Neuronal stem cell (in vitro differentiated cells): ENCODE data around the gene FOXL3.

ENCODE experiments used
- DNase-seq: peaks from one replicate; pipeline ENCODE4 v3.0.0-alpha.2; 2013; ENCODE audit warnings: low spot score
- H2AFZ ChIP-seq: one replicate; pipeline ENCODE4 v1.6.1; 2013; ENCODE audit warnings: mild to moderate bottlenecking, low read length, inconsistent platforms
- H2AK5ac ChIP-seq: 2 replicates; pipeline ENCODE4 v1.6.1; 2013; ENCODE audit warnings: low read depth, mild to moderate bottlenecking, inconsistent platforms, low read length, moderate library complexity, mixed read lengths
- H2BK120ac ChIP-seq: 2 replicates; pipeline ENCODE4 v1.6.1; 2013; ENCODE audit warnings: low read depth, mild to moderate bottlenecking, inconsistent platforms, low read length, moderate library complexity, mixed read lengths
- H2BK12ac ChIP-seq: one replicate; pipeline ENCODE4 v1.6.1; 2013; ENCODE audit warnings: low read length, inconsistent platforms
- H2BK15ac ChIP-seq: 2 replicates; pipeline ENCODE4 v1.6.1; 2013; ENCODE audit warnings: mild to moderate bottlenecking, low read length, inconsistent platforms, mixed read lengths
- H2BK5ac ChIP-seq: one replicate; pipeline ENCODE4 v1.6.1; 2013; ENCODE audit warnings: inconsistent platforms, mild to moderate bottlenecking, low read length, moderate library complexity
- H3K14ac ChIP-seq: one replicate; pipeline ENCODE4 v1.6.1; 2013; ENCODE audit warnings: low read length, inconsistent platforms
- H3K18ac ChIP-seq: 2 replicates; pipeline ENCODE4 v1.6.1; 2013; ENCODE audit warnings: low read length, inconsistent platforms
- H3K23ac ChIP-seq: 2 replicates; pipeline ENCODE4 v1.6.1; 2013; ENCODE audit warnings: low read depth, mild to moderate bottlenecking, mixed read lengths, low read length, inconsistent platforms; ENCODE audit not compliant: poor library complexity
- H3K27ac ChIP-seq: replicated peaks from 3 replicates; pipeline ENCODE4 v1.5.1; 2013; ENCODE audit warnings: low read length, inconsistent platforms
- H3K27me3 ChIP-seq, 3 experiments: 2 replicates each; pipeline ENCODE4 v1.6.1; 2013; ENCODE audit warnings: low read length in 3 of 3, mild to moderate bottlenecking in 2 of 3, inconsistent platforms in 1 of 3, low read depth in 1 of 3, mixed read lengths in 1 of 3, moderate library complexity in 1 of 3; ENCODE audit not compliant: control insufficient read depth in 3 of 3, insufficient read depth in 3 of 3
- H3K36me3 ChIP-seq, 2 donors: replicated peaks in 1 of 2; 2 replicates each; pipeline ENCODE4 v1.6.1; 2013; ENCODE audit warnings: low read length in 2 of 2; ENCODE audit not compliant: control insufficient read depth in 2 of 2, insufficient read depth in 2 of 2
- H3K4ac ChIP-seq: 2 replicates; pipeline ENCODE4 v1.6.1; 2013; ENCODE audit warnings: inconsistent platforms, mild to moderate bottlenecking, low read length, moderate library complexity
- H3K4me1 ChIP-seq, 2 donors: 1 replicate in 1 of 2; 2 replicates in 1 of 2; pipeline ENCODE4 v1.6.1; 2013; ENCODE audit warnings: low read length in 2 of 2, low read depth in 1 of 2; ENCODE audit not compliant: control insufficient read depth in 2 of 2, insufficient read depth in 1 of 2
- H3K4me2 ChIP-seq: one replicate; pipeline ENCODE4 v1.6.1; 2013; ENCODE audit warnings: mild to moderate bottlenecking, low read length, inconsistent platforms; ENCODE audit not compliant: insufficient read depth, poor library complexity, severe bottlenecking
- H3K4me3 ChIP-seq, 2 donors: 2 replicates each; pipeline ENCODE4 v1.5.1; 2013; ENCODE audit warnings: low read length in 2 of 2, mild to moderate bottlenecking in 2 of 2, inconsistent platforms in 1 of 2, moderate library complexity in 1 of 2
- H3K79me1 ChIP-seq: one replicate; pipeline ENCODE4 v1.6.1; 2013; ENCODE audit warnings: low read depth, mild to moderate bottlenecking, inconsistent platforms, low read length, moderate library complexity
- H3K9ac ChIP-seq: one replicate; pipeline ENCODE4 v1.6.1; 2013; ENCODE audit warnings: mild to moderate bottlenecking, low read depth, low read length, inconsistent platforms; ENCODE audit not compliant: poor library complexity
- H3K9me3 ChIP-seq, 2 donors: replicated peaks in 1 of 2; 2 replicates each; pipeline versions ENCODE3 to v1.6.1; 2013; ENCODE audit warnings: low read length in 2 of 2, mild to moderate bottlenecking in 2 of 2, inconsistent platforms in 1 of 2, low read depth in 1 of 2, mixed read lengths in 1 of 2, moderate library complexity in 1 of 2; ENCODE audit not compliant: control insufficient read depth in 2 of 2, insufficient read depth in 1 of 2
- H4K8ac ChIP-seq: one replicate; pipeline ENCODE4 v1.6.1; 2013; ENCODE audit warnings: low read depth, mild to moderate bottlenecking, inconsistent platforms, low read length, moderate library complexity
- H4K91ac ChIP-seq: one replicate; pipeline ENCODE4 v1.6.1; 2013; ENCODE audit warnings: low read length, low read depth, mild to moderate bottlenecking, inconsistent platforms; ENCODE audit not compliant: poor library complexity
- WGBS, 2 donors: extraction: QIAGEN DNeasy Blood & Tissue Kit; methylation state at CpG; one replicate each; pipeline ENCODE4 v1.1.7; 2013; ENCODE audit warnings: missing lambda C conversion rate in 2 of 2, mixed read lengths in 1 of 2; ENCODE audit not compliant: insufficient read length in 2 of 2, insufficient replicate concordance in 1 of 2; ENCODE audit errors: extremely low coverage in 2 of 2; 5-methylcytosine and 5-hydroxymethylcytosine counted together

The FOXL3 gene

GRCh38 chr7:338295-339061 lies 48.5 kb downstream of the FOXL3 start:
- Histone ChIP-seq H2BK120ac (no peak overlapping the region), H2BK15ac (peak overlapping the region; percentile 85), H3K36me3 (peaks cover 0 to 5% of the 10 kb centered on the region in 2 donors), H3K27me3 (peaks cover 0 to 25% (median 6%) of the 10 kb centered on the region in 3 experiments), H2BK5ac (peak overlapping the region; percentile 24), H2AK5ac (peak overlapping the region; percentile 96), H3K4me1 (peaks cover 4 to 12% of the 10 kb centered on the region in 2 donors), H2BK12ac (peak overlapping the region; percentile 84), H3K18ac (peak overlapping the region; percentile 85), H3K9me3 (peaks cover 0 to 9% of the 10 kb centered on the region in 2 donors), H3K27ac (no peak overlapping the region), H3K23ac (peak overlapping the region; percentile 85), H2AFZ (no peak overlapping the region), H3K9ac (no peak overlapping the region), H3K14ac (peak overlapping the region; percentile 71), H3K4ac (peak overlapping the region; percentile 76), H4K8ac (no peak overlapping the region), H3K4me2 (no peak overlapping the region), H3K79me1 (peaks cover 6% of the 10 kb centered on the region), H3K4me3 (no peak overlapping the region), H4K91ac (no peak overlapping the region)
- no CpG with 5 or more reads among the region's 31 CpGs for WGBS, 2 donors
- DNase-seq = no peak

DNA sequence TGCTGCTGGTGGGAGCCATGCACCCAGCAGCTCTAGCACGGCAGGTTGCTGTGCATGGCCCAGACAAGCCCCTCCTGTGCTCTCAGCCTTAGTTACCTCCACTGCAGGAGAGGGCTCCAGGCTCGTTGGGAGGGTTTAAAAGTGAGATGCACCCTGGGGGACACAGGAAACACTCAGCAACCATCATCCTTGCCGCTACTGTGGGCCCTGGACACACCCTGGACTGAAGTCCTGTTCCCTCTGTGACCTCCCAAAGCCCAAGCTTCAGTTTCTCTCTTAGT lies 49.0 kb downstream of the FOXL3 start:
- peak overlapping the region; percentile 71 for H3K14ac ChIP-seq
- H3K36me3 ChIP-seq = peaks cover 0 to 5% of the 10 kb centered on the region in 2 donors
- H3K27ac ChIP-seq = no peak overlapping the region
- no peak for DNase-seq
- H3K27me3 ChIP-seq = peaks cover 0 to 25% (median 6%) of the 10 kb centered on the region in 3 experiments
- H3K18ac ChIP-seq = no peak overlapping the region
- peak overlapping the region; percentile 43 for H3K23ac ChIP-seq
- H3K79me1 ChIP-seq = peaks cover 6% of the 10 kb centered on the region
- H3K4me2 ChIP-seq = no peak overlapping the region
- H2AFZ ChIP-seq = no peak overlapping the region
- H3K4me3 ChIP-seq = no peak overlapping the region
- no peak overlapping the region for H2BK12ac ChIP-seq
- no peak overlapping the region for H3K4ac ChIP-seq
- peak overlapping the region; percentile 24 for H2BK5ac ChIP-seq
- H3K9ac ChIP-seq = no peak overlapping the region
- H2BK15ac ChIP-seq = no peak overlapping the region
- peaks cover 0 to 9% of the 10 kb centered on the region in 2 donors for H3K9me3 ChIP-seq
- H3K4me1 ChIP-seq = peaks cover 4 to 10% of the 10 kb centered on the region in 2 donors
- WGBS, 2 donors = no CpG with 5 or more reads among the region's 3 CpGs
- no peak overlapping the region for H4K8ac ChIP-seq
- H2AK5ac ChIP-seq = peak overlapping the region; percentile 96
- no peak overlapping the region for H2BK120ac ChIP-seq
- H4K91ac ChIP-seq = no peak overlapping the region

- no peak overlapping the region for H2AFZ ChIP-seq
- H3K79me1 ChIP-seq = no peaks in the 10 kb centered on the region
- WGBS, 2 donors = no CpG with 5 or more reads among the region's 7 CpGs
- H2BK12ac ChIP-seq = peak overlapping the region; percentile 49
- H3K27ac ChIP-seq = no peak overlapping the region
- H3K18ac ChIP-seq = no peak overlapping the region
- H2BK120ac ChIP-seq = no peak overlapping the region
- H3K27me3 ChIP-seq = peaks cover 0 to 25% (median 0%) of the 10 kb centered on the region in 3 experiments
- DNase-seq = no peak
- peak overlapping the region; percentile 86 for H2AK5ac ChIP-seq
- H3K23ac ChIP-seq = no peak overlapping the region
- no peak overlapping the region for H4K8ac ChIP-seq
- no peak overlapping the region for H3K9ac ChIP-seq
- no peak overlapping the region for H2BK5ac ChIP-seq
- peaks cover 0 to 3% of the 10 kb centered on the region in 2 donors for H3K9me3 ChIP-seq
- H3K4ac ChIP-seq = no peak overlapping the region
- peaks cover 4 to 6% of the 10 kb centered on the region in 2 donors for H3K4me1 ChIP-seq
- H4K91ac ChIP-seq = no peak overlapping the region
- H3K14ac ChIP-seq = no peak overlapping the region
- H3K36me3 ChIP-seq = peaks cover 0 to under 1% of the 10 kb centered on the region in 2 donors
- H3K4me3 ChIP-seq = no peak overlapping the region
- H3K4me2 ChIP-seq = no peak overlapping the region
- no peak overlapping the region for H2BK15ac ChIP-seq
Measured at GRCh38 chr7:339696-340095, 49.7 kb downstream of the FOXL3 start.

DNA sequence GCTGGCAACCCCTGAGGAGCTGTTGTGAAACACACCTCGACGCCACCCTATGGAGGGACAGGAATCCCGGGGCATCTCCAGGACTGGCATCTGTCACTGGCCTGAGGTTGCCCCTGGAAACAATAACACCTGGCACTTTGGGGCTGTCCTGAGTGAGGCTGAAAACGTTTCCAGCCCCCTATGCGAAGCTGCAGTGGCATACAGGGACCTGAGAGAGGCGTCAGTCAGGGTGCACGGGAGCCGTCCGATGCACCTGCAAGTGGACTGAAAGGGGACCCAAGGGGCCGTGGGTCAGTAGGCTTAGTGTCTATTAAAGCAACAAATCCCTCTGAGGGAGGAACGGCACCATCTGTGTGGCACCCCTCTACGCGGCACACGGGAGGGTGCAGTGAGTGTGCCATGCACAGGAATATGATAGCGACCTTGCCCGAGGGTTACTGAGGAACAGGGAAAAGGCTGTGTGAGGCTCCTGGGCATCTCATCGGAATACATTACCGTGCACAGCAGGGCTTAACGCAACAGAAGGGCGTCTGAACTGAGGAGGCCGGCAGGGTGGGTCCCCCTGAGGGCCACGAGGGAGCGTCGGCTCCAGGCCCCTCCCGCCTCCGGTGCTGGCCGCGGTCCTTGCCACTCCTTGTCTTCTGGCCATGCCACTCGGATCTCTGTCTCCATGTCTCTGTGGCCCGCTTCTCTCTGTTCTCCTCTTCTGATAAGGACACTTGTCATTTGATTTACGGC lies 50.4 kb downstream of the FOXL3 start:
- peak overlapping the region; percentile 41 for H3K18ac ChIP-seq
- H4K8ac ChIP-seq = no peak overlapping the region
- no peak overlapping the region for H3K4me3 ChIP-seq

More for the DNA sequence above, 50.4 kb downstream of the FOXL3 start:
- no peak overlapping the region for H2AFZ ChIP-seq
- H2BK5ac ChIP-seq = peak overlapping the region; percentile 2
- H2AK5ac ChIP-seq = peak overlapping the region; percentile 86
- no peak overlapping the region for H3K14ac ChIP-seq
- DNase-seq = no peak
- no peak overlapping the region for H3K4me2 ChIP-seq
- no peak overlapping the region for H3K9ac ChIP-seq
- no peak overlapping the region for H3K23ac ChIP-seq
- WGBS, 2 donors = no CpG with 5 or more reads among the region's 31 CpGs
- H2BK15ac ChIP-seq = no peak overlapping the region
- no peaks in the 10 kb centered on the region for H3K36me3 ChIP-seq
- no peak overlapping the region for H3K4ac ChIP-seq
- H4K91ac ChIP-seq = no peak overlapping the region
- no peaks in the 10 kb centered on the region for H3K79me1 ChIP-seq
- H2BK120ac ChIP-seq = no peak overlapping the region
- peaks cover 4% of the 10 kb centered on the region in 2 donors for H3K4me1 ChIP-seq
- H3K9me3 ChIP-seq = no peaks in the 10 kb centered on the region
- H3K27ac ChIP-seq = no peak overlapping the region
- peak overlapping the region; percentile 87 for H2BK12ac ChIP-seq
- H3K27me3 ChIP-seq = peaks cover 0 to 25% (median 0%) of the 10 kb centered on the region in 3 experiments
